ENCODE data around the gene KISS1. TPM values are rescaled to one million over a fixed set of nuclear protein-coding genes. Genes with fewer than 3 reads are reported as not detected.
A peak's percentile ranks its signal among the peaks of the same experiment; 100 is the strongest.

The KISS1 gene
- total and polyA plus RNA-seq, 2 of the 4 experiments (the other 2 are of a cell fraction) = 11.7 to 27.3 TPM

DNA sequence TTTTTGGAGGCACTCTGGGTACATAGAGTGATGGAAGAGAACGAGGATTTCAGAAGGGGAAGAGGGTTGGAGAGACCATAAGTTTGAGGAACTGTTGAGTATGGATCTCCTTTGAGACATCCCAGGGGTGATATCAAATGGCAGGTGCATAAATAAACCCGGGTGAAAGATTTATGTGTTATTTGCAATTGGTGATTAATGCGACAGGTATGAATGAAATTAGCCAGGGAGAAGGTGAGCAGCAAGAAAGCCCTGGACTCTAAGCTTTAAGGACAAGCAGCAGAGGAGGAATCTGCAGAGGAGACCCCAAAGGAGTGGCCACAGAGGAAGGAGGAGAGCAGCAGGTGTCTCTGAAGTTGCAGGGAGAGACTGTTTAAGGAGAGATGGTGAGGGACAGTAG, 21.3 kb downstream of the KISS1 start:
- Histone ChIP-seq H3K9ac (ENCODE audit: low read depth, low read length) (no peak overlapping the region), H3K27me3 (ENCODE audit: control insufficient read depth, insufficient read depth, low read length) (no peaks in the 10 kb centered on the region), H3K4me3 (ENCODE audit: insufficient read depth, low read depth, low read length) (no peak overlapping the region), H3K9me3 (ENCODE audit: control insufficient read depth, insufficient read depth, low read length) (no peaks in the 10 kb centered on the region; the same call in 1 of the 2 replicates), H2AFZ (replicated peaks; ENCODE audit: low read length, poor library complexity) (no peak overlapping the region), H2AK5ac (ENCODE audit: low read depth, low read length) (no peak overlapping the region; the same call in none of the 2 replicates), H3K23ac (ENCODE audit: low read depth, low read length) (no peak overlapping the region), H3K36me3 (ENCODE audit: control insufficient read depth, insufficient read depth, low read length) (no peaks in the 10 kb centered on the region), H2BK5ac (ENCODE audit: low read depth, low read length, poor library complexity, severe bottlenecking) (no peak overlapping the region), H4K8ac (ENCODE audit: low read depth in 2 of 2, low read length in 2 of 2) (no peak overlapping the region), H3K4me1 (ENCODE audit: control insufficient read depth, insufficient read depth, low read length) (peaks cover 4% of the 10 kb centered on the region; the same call in 1 of the 2 replicates), H3K4me2 (ENCODE audit: low read depth, low read length) (no peak overlapping the region), H4K5ac (ENCODE audit: low read depth, low read length) (no peak overlapping the region), H3K14ac (replicated peaks; ENCODE audit: low read depth, low read length) (no peak overlapping the region), H3K9me1 (ENCODE audit: insufficient read depth, low read length) (peaks cover 14% of the 10 kb centered on the region), H3K27ac (ENCODE audit: insufficient read depth, low read length) (no peak overlapping the region), H4K91ac (ENCODE audit: insufficient read depth, low read depth, low read length) (no peak overlapping the region), H2BK120ac (ENCODE audit: low read depth, low read length) (peak overlapping the region; percentile 23; the same call in 1 of the 2 replicates), H3K79me1 (ENCODE audit: low read depth in 1 of 2, low read length in 2 of 2) (0 out of 4 replicates have a peak, but pooled peaks cover 0 to 3% of the 10 kb centered on the region in 2 experiments), H2BK15ac (ENCODE audit: low read depth, low read length) (no peak overlapping the region), H2BK20ac (ENCODE audit: low read depth, low read length) (no peak overlapping the region; the same call in 1 of the 2 replicates), H2AK9ac (replicated peaks; ENCODE audit: low read depth, low read length, poor library complexity) (no peak overlapping the region), H3K18ac (ENCODE audit: low read depth, low read length) (no peak overlapping the region), H3K56ac (ENCODE audit: extremely low read depth, insufficient read depth, low read length) (no peak overlapping the region), H3K4ac (ENCODE audit: low read depth, low read length) (0 out of 2 replicates have a peak overlapping the region, but pooled peaks have one; percentile 4), H4K20me1 (ENCODE audit: insufficient read depth, low read length) (no peaks in the 10 kb centered on the region)
- no peak for TF ChIP-seq MXI1 (IDR thresholded peaks at IDR 0.05; ENCODE audit: borderline replicate concordance, low read depth, low read length)
- no peak for TF ChIP-seq MAZ (IDR thresholded peaks at IDR 0.05; ENCODE audit: borderline replicate concordance, low read depth, low read length)
- no peak for TF ChIP-seq SMC3 (IDR thresholded peaks at IDR 0.05; ENCODE audit: low read depth, low read length)
- TF ChIP-seq BHLHE40 (IDR thresholded peaks at IDR 0.05; ENCODE audit: low read depth, low read length) = no peak
- TF ChIP-seq RCOR1 (IDR thresholded peaks at IDR 0.05; ENCODE audit: insufficient replicate concordance, low read length) = no peak
- no peak for TF ChIP-seq RAD21 (IDR thresholded peaks at IDR 0.05; ENCODE audit: low read length)
- no peak for TF ChIP-seq NFE2L2 (IDR thresholded peaks at IDR 0.05; ENCODE audit: low read depth, low read length)
- no peak for TF ChIP-seq CTCF (conservative IDR thresholded peaks at IDR 0.05; ENCODE audit: low read depth, low read length)
- no peak for TF ChIP-seq FOS (IDR thresholded peaks at IDR 0.05; ENCODE audit: low read depth, low read length)
- no peak for TF ChIP-seq CEBPB (IDR thresholded peaks at IDR 0.05; ENCODE audit: low read depth, low read length)
- TF ChIP-seq MAFK (IDR thresholded peaks at IDR 0.05; ENCODE audit: low read depth, low read length) = no peak
- TF ChIP-seq, protein P1, sequence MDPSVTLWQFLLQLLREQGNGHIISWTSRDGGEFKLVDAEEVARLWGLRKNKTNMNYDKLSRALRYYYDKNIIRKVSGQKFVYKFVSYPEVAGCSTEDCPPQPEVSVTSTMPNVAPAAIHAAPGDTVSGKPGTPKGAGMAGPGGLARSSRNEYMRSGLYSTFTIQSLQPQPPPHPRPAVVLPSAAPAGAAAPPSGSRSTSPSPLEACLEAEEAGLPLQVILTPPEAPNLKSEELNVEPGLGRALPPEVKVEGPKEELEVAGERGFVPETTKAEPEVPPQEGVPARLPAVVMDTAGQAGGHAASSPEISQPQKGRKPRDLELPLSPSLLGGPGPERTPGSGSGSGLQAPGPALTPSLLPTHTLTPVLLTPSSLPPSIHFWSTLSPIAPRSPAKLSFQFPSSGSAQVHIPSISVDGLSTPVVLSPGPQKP (IDR thresholded peaks at IDR 0.05; ENCODE audit: borderline replicate concordance, low read depth, low read length) = no peak
- no peak for TF ChIP-seq RFX5 (IDR thresholded peaks at IDR 0.05; ENCODE audit: low read depth, low read length)
- TF ChIP-seq, protein P2, sequence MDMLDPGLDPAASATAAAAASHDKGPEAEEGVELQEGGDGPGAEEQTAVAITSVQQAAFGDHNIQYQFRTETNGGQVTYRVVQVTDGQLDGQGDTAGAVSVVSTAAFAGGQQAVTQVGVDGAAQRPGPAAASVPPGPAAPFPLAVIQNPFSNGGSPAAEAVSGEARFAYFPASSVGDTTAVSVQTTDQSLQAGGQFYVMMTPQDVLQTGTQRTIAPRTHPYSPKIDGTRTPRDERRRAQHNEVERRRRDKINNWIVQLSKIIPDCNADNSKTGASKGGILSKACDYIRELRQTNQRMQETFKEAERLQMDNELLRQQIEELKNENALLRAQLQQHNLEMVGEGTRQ (IDR thresholded peaks at IDR 0.05; ENCODE audit: low read depth, low read length) = no peak
- no peak for TF ChIP-seq CHD1 (IDR thresholded peaks at IDR 0.05; ENCODE audit: low read depth, low read length)
- DNase-seq = no peak
- POLR2A ChIA-PET (ENCODE audit: unreplicated experiment) = no interaction called here
- no TSS peak for BruUV-seq (replicated peaks)
- WGBS, 2 experiments (ENCODE audit: extremely low coverage in 2 of 2, insufficient read length in 1 of 2) = 68% methylated on average over 3 of the region's 3 CpGs; no CpG with 5 or more reads in 1 of the 2 experiments
- in situ Hi-C loops (cut with MboI; ENCODE audit: low sequenced_read_pairs) = no loop called here
- ATAC-seq (ENCODE audit: low read depth) = no peak
- CTCF ChIA-PET = interaction anchor here (1.0 kb wide), 1 partner anchor 188 kb away, joined by 3 read pairs; no protein-coding TSS in a partner anchor
- intact Hi-C loops (cut with micrococcal nuclease) = no loop called here
- dilution Hi-C loops (cut with HindIII; ENCODE audit: low sequenced_read_pairs, unreplicated experiment) = loop anchor here (25.0 kb wide), 1 partner anchor 212 kb away; no protein-coding TSS in a partner anchor

Measured in IMR-90 (cell line).